ENCODE results near the gene ATP9A. TPM values are rescaled to one million over a fixed set of nuclear protein-coding genes. Genes with fewer than 3 reads are reported as not detected.
A peak's percentile ranks its signal among the peaks of the same experiment; 100 is the strongest.

ATP9A gene
- total and polyA plus RNA-seq, 3 donors from 2014 or later: 46.4 to 128 (median 89.3) TPM

GRCh38 chr20:51800872-51801121, 32.6 kb upstream of the ATP9A start:
- 1 to 2% methylated on average over 18 of the region's 18 CpGs for WGBS, 2 donors
- Histone ChIP-seq H3K9me3 (no peaks in the 10 kb centered on the region), H3K36me3 (ENCODE audit: low read depth, missing control alignments) (no peaks in the 10 kb centered on the region), H3K27me3 (no peaks in the 10 kb centered on the region), H3K27ac (peak overlapping the region; percentile 1 to 27), H3K4me3 (peak overlapping the region; percentile 43 to 72), H3K4me1 (peaks cover 7% of the 10 kb centered on the region)
- no peak for DNase-seq
- TF ChIP-seq POLR2A (IDR thresholded peaks at IDR 0.05): no peak
- intact Hi-C loops (cut with DNase I; ENCODE audit: low total_unique reads): no loop called here

- peak overlapping the region in 1 of 2 donors; percentile 27 for H3K27ac ChIP-seq
Measured at GRCh38 chr20:51800060-51800871, 32.1 kb upstream of the ATP9A start.

GRCh38 chr20:51799401-51799860, 31.2 kb upstream of the ATP9A start:
- H3K4me1 ChIP-seq: peaks cover 15% of the 10 kb centered on the region
- no peak for DNase-seq
- no peaks in the 10 kb centered on the region for H3K27me3 ChIP-seq
- 23 to 24% methylated on average over 10 of the region's 10 CpGs for WGBS, 2 donors
- H3K9me3 ChIP-seq: no peaks in the 10 kb centered on the region
- intact Hi-C loops (cut with DNase I; ENCODE audit: low total_unique reads): no loop called here
- H3K27ac ChIP-seq: no peak overlapping the region
- H3K4me3 ChIP-seq: no peak overlapping the region
- no peaks in the 10 kb centered on the region for H3K36me3 ChIP-seq (ENCODE audit: low read depth, missing control alignments)
- TF ChIP-seq CTCF (IDR thresholded peaks at IDR 0.05) (no peak), POLR2A (IDR thresholded peaks at IDR 0.05) (no peak)

More at GRCh38 chr20:51800060-51800871, 32.1 kb upstream of the ATP9A start:
- Histone ChIP-seq H3K27me3 (no peaks in the 10 kb centered on the region), H3K4me1 (peaks cover 9% of the 10 kb centered on the region), H3K4me3 (peak overlapping the region; percentile 43 to 72), H3K9me3 (no peaks in the 10 kb centered on the region), H3K36me3 (ENCODE audit: low read depth, missing control alignments) (no peaks in the 10 kb centered on the region)
- peak; percentile 87 for DNase-seq
- TF ChIP-seq POLR2A (IDR thresholded peaks at IDR 0.05) (no peak), CTCF (IDR thresholded peaks at IDR 0.05) (peak; percentile 66 to 78 (median 66))
- WGBS, 2 donors: 2 to 3% methylated on average over 23 to 33 of the region's 44 CpGs
- intact Hi-C loops (cut with DNase I; ENCODE audit: low total_unique reads): no loop called here

- Histone ChIP-seq H3K4me1 (peaks cover 15% of the 10 kb centered on the region), H3K27me3 (no peaks in the 10 kb centered on the region), H3K4me3 (no peak overlapping the region), H3K27ac (no peak overlapping the region), H3K9me3 (no peaks in the 10 kb centered on the region), H3K36me3 (ENCODE audit: low read depth, missing control alignments) (no peaks in the 10 kb centered on the region)
- TF ChIP-seq CTCF (IDR thresholded peaks at IDR 0.05): no peak
- no peak for TF ChIP-seq POLR2A (IDR thresholded peaks at IDR 0.05)
- intact Hi-C loops (cut with DNase I; ENCODE audit: low total_unique reads): no loop called here
- 50 to 54% methylated on average over 3 of the region's 3 CpGs for WGBS, 2 donors
- DNase-seq: no peak
Measured at GRCh38 chr20:51797357-51798025, 29.3 kb upstream of the ATP9A start.

GRCh38 chr20:51796340-51796739, 28.1 kb upstream of the ATP9A start:
- H3K4me3 ChIP-seq: no peak overlapping the region
- WGBS, 2 donors: 70 to 85% methylated on average over 3 of the region's 3 CpGs
- peaks cover 10% of the 10 kb centered on the region for H3K4me1 ChIP-seq
- no peaks in the 10 kb centered on the region for H3K9me3 ChIP-seq
- TF ChIP-seq POLR2A (IDR thresholded peaks at IDR 0.05) (no peak), CTCF (IDR thresholded peaks at IDR 0.05) (no peak)
- intact Hi-C loops (cut with DNase I; ENCODE audit: low total_unique reads): no loop called here
- no peaks in the 10 kb centered on the region for H3K36me3 ChIP-seq (ENCODE audit: low read depth, missing control alignments)
- DNase-seq: no peak
- no peak overlapping the region for H3K27ac ChIP-seq
- H3K27me3 ChIP-seq: no peaks in the 10 kb centered on the region

Data from testis (tissue), 3 donors.